MCF 10A (cell line): ENCODE results near the gene HOXA7. TPM values are rescaled to one million over a fixed set of nuclear protein-coding genes. Genes with fewer than 3 reads are reported as not detected.

ENCODE experiments used
- BruUV-seq: library from RNA; stranded (reverse); fragments of 400-500 nt; replicated peaks from 2 replicates; lab custom pipeline; 2021; lab: Mats Ljungman, UMichigan
- CTCF ChIA-PET: fragments of 300-600 bp; sonication (Branson Sonifier 250); formaldehyde crosslinking; extraction: SDS; loops from one replicate; lab custom pipeline; 2021; ENCODE audit warnings: antibody characterized with exemption, inconsistent platforms; lab: Yijun Ruan, JAX
- POLR2A ChIA-PET: fragments of 300-600, 350-650 bp; sonication (Branson Sonifier 250); formaldehyde crosslinking; extraction: SDS; loops from one replicate; lab custom pipeline; 2020; ENCODE audit warnings: antibody characterized with exemption, inconsistent platforms; lab: Yijun Ruan, JAX
- DNase-seq: peaks from one replicate; pipeline ENCODE4 v3.0.0-alpha.2; 2018; ENCODE audit not compliant: unreplicated experiment
- H3K27ac Mint-ChIP-seq: one replicate; pipeline ENCODE4 v1.8.0; 2022; ENCODE audit warnings: mild to moderate bottlenecking, low read depth, mixed read lengths; ENCODE audit not compliant: unreplicated experiment
- H3K27me3 Mint-ChIP-seq: one replicate; pipeline ENCODE4 v1.8.0; 2022; ENCODE audit warnings: mixed read lengths; ENCODE audit not compliant: insufficient read depth, unreplicated experiment
- H3K36me3 Mint-ChIP-seq: one replicate; pipeline ENCODE4 v1.8.0; 2022; ENCODE audit warnings: mild to moderate bottlenecking, moderate library complexity, mixed read lengths; ENCODE audit not compliant: insufficient read depth, unreplicated experiment
- H3K4me1 Mint-ChIP-seq: one replicate; pipeline ENCODE4 v1.8.0; 2022; ENCODE audit warnings: mixed read lengths; ENCODE audit not compliant: insufficient read depth, unreplicated experiment
- H3K4me3 Mint-ChIP-seq: one replicate; pipeline ENCODE4 v1.8.0; 2022; ENCODE audit warnings: mild to moderate bottlenecking, moderate library complexity, mixed read lengths; ENCODE audit not compliant: unreplicated experiment
- H3K9me3 Mint-ChIP-seq: one replicate; pipeline ENCODE4 v1.8.0; 2022; ENCODE audit warnings: mixed read lengths; ENCODE audit not compliant: unreplicated experiment
- intact Hi-C: fragments of 100-400 bp; cut with micrococcal nuclease; formaldehyde crosslinking; loops from 2 replicates; pipeline ENCODE4 v1.14.1; 2022
- total RNA-seq: library from RNA; stranded (reverse); gene quantifications from 2 replicates; pipeline ENCODE4 v1.2.3, GENCODE V29; 2022
- TF ChIP-seq, protein P1 (sequence below): fragments of 200-600 bp; IDR thresholded peaks from one replicate; pipeline ENCODE4 v1.8.0; 2022; ENCODE audit warnings: antibody characterized with exemption, mild to moderate bottlenecking; ENCODE audit not compliant: unreplicated experiment

Gene HOXA7
- total RNA-seq, 1 experiment from 2014 or later: 0.44 TPM

- no peaks in the 10 kb centered on the region for H3K36me3 Mint-ChIP-seq
- H3K4me3 Mint-ChIP-seq: no peak overlapping the region
- H3K9me3 Mint-ChIP-seq: no peaks in the 10 kb centered on the region
- no peak for DNase-seq
- H3K4me1 Mint-ChIP-seq: no peaks in the 10 kb centered on the region
- BruUV-seq: no TSS peak
- H3K27ac Mint-ChIP-seq: no peak overlapping the region
- CTCF ChIA-PET: interaction anchor here (0.6 to 2.4 kb wide), 8 partner anchors 10 to 1392 kb away, joined by 3 to 10 read pairs (median 4); no protein-coding TSS in a partner anchor
- H3K27me3 Mint-ChIP-seq: no peaks in the 10 kb centered on the region
- POLR2A ChIA-PET: no interaction called here
- intact Hi-C loops: no loop called here
- TF ChIP-seq, protein P1, sequence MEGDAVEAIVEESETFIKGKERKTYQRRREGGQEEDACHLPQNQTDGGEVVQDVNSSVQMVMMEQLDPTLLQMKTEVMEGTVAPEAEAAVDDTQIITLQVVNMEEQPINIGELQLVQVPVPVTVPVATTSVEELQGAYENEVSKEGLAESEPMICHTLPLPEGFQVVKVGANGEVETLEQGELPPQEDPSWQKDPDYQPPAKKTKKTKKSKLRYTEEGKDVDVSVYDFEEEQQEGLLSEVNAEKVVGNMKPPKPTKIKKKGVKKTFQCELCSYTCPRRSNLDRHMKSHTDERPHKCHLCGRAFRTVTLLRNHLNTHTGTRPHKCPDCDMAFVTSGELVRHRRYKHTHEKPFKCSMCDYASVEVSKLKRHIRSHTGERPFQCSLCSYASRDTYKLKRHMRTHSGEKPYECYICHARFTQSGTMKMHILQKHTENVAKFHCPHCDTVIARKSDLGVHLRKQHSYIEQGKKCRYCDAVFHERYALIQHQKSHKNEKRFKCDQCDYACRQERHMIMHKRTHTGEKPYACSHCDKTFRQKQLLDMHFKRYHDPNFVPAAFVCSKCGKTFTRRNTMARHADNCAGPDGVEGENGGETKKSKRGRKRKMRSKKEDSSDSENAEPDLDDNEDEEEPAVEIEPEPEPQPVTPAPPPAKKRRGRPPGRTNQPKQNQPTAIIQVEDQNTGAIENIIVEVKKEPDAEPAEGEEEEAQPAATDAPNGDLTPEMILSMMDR: no peak
Measured at GRCh38 chr7:27178366-27178765, 21.9 kb upstream of the HOXA7 start.

DNA sequence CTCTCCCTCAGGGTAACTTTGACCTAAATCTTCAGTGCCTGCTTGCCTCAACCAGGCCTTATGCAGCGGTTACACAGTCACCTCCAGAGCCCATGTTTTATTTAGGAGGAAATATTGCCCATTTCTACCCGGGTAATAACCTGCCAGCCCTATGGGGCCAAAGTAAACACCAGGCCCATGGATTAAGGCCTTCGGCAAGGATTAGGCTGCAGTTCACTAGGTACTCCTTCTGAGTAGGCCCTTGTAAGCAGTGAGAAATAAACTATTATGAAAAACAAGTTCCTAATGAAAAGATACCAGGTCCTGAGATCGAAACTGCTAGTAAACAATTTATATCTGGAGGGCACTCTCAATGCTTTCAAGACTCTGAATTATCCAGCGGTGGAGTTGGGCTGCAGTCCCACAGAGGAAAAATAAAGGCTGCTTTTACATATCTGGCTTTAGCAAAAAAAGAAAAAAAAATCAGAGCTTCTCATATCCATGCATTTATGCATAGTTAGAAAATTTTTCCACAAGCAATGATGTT is 21.4 kb upstream of the HOXA7 start:
- Mint-ChIP-seq H3K36me3 (no peaks in the 10 kb centered on the region), H3K27ac (no peak overlapping the region), H3K27me3 (no peaks in the 10 kb centered on the region), H3K4me1 (no peaks in the 10 kb centered on the region), H3K9me3 (no peaks in the 10 kb centered on the region), H3K4me3 (no peak overlapping the region)
- ChIA-PET POLR2A (interaction anchor here (0.6 kb wide), 1 partner anchor 27 kb away, joined by 3 read pairs; no protein-coding TSS in a partner anchor), CTCF (interaction anchor here (0.6 to 2.4 kb wide), 6 partner anchors 14 to 373 kb away, joined by 3 to 10 read pairs (median 6); no protein-coding TSS in a partner anchor)
- BruUV-seq: no TSS peak
- TF ChIP-seq, protein P1: no peak
- intact Hi-C loops: no loop called here
- DNase-seq: no peak

- Mint-ChIP-seq H3K4me1 (peaks cover 3% of the 10 kb centered on the region), H3K36me3 (peaks cover 1% of the 10 kb centered on the region), H3K27me3 (no peaks in the 10 kb centered on the region), H3K9me3 (no peaks in the 10 kb centered on the region), H3K4me3 (no peak overlapping the region), H3K27ac (no peak overlapping the region)
- DNase-seq: no peak
- BruUV-seq: no TSS peak
- ChIA-PET POLR2A (interaction anchor here (0.6 kb wide), 1 partner anchor 27 kb away, joined by 3 read pairs; no protein-coding TSS in a partner anchor), CTCF (interaction anchor here (0.6 to 1.8 kb wide), 5 partner anchors 8 to 373 kb away, joined by 3 to 8 read pairs (median 7); partner anchors contain the start of gene HOXA11)
- intact Hi-C loops: no loop called here
- TF ChIP-seq, protein P1: no peak
Measured at GRCh38 chr7:27176962-27177794, 20.7 kb upstream of the HOXA7 start.

DNA sequence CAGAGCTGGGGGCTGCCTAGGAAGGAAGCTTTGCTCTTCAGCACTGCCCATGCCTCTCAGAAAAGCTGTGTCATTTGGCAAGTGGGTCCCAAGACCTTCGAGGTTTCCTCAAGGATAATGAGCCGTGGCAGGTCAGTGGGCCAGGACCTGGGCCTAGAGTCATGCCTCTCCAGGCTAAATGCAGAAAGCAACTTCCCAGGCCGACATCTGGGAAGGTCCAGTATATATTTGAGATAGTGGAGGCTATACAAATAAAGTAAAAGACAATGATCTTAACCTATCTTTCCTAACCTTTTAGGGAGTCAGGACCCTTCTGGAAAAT is 20.0 kb upstream of the HOXA7 start:
- Mint-ChIP-seq H3K36me3 (peaks cover 8% of the 10 kb centered on the region), H3K4me1 (peaks cover 9% of the 10 kb centered on the region), H3K4me3 (no peak overlapping the region), H3K9me3 (no peaks in the 10 kb centered on the region), H3K27ac (no peak overlapping the region), H3K27me3 (no peaks in the 10 kb centered on the region)
- TF ChIP-seq, protein P1: no peak
- DNase-seq: no peak
- intact Hi-C loops: no loop called here
- POLR2A ChIA-PET: interaction anchor here (1.3 kb wide), 1 partner anchor 318 kb away, joined by 3 read pairs; no protein-coding TSS in a partner anchor
- CTCF ChIA-PET: interaction anchor here (0.6 to 1.8 kb wide), 5 partner anchors 8 to 844 kb away, joined by 3 to 8 read pairs (median 3); partner anchors contain the start of gene HOXA11
- BruUV-seq: no TSS peak
